GM21786 (cell line): Measurements from ENCODE around the gene CBLL1.

ENCODE experiments used
- ATAC-seq: cut with Tn5 transposase; IDR thresholded peaks from one replicate; pipeline ENCODE4 v1.9.1; 2021; ENCODE audit not compliant: unreplicated experiment

Gene CBLL1, protein sequence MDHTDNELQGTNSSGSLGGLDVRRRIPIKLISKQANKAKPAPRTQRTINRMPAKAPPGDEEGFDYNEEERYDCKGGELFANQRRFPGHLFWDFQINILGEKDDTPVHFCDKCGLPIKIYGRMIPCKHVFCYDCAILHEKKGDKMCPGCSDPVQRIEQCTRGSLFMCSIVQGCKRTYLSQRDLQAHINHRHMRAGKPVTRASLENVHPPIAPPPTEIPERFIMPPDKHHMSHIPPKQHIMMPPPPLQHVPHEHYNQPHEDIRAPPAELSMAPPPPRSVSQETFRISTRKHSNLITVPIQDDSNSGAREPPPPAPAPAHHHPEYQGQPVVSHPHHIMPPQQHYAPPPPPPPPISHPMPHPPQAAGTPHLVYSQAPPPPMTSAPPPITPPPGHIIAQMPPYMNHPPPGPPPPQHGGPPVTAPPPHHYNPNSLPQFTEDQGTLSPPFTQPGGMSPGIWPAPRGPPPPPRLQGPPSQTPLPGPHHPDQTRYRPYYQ

DNA sequence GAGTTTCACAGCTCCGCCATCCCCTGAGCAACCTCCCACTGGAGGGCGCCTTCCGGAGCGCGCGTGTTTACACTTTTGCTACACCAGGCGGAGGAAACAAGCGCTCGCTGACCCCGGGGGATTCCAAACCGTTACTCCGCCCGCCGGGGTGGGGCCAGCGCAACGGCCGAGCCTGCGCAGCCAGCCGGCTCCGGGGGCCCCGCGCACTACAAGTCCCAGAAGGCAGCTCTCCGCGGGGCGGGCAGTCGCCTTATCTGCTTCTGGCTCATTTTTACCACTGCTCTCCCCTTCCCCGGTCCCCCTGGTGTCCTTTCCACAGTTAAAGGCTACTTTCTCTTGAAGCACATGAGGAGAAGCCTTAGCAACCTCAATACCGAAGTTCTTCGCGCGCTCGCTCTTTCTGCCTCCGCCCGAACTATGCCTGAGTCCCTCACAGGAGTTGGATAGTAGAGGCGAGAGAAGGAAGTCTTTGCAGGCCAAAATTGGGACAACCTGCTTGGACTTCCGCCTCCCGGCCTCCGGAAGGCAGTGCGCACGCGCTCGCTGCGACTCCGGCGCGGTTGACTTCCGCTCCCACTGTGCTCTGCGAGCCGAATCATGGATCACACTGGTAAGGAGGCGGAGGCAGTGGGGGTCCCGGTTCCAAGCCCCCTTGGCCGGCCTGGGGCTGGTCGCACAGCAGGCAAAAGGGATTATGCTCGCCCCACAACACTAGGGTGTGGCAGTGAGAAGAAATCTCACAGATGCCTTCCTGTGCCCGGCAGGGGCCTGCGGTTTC is at the start of gene CBLL1:
CBLL1 (plus strand) TSS at position 576 of the 778 bp plus-strand sequence; CDS start at position 598, 22 bp downstream.
- peak; percentile 86 for ATAC-seq

DNA sequence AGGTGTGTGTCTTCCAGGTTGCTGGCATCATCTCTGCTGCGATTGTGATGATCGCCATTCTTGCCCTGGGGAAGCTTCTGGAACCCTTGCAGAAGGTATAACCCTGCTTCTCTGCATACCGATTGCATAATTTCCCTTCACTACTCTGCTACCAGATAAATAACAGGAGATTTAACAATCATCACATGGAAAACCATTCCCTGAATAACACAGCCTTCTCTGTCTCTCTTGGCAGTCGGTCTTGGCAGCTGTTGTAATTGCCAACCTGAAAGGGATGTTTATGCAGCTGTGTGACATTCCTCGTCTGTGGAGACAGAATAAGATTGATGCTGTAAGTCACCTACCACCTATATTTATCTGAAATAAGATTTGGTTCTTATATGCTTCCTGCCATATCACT is 49.6 kb upstream of the CBLL1 start:
- no peak for ATAC-seq

DNA sequence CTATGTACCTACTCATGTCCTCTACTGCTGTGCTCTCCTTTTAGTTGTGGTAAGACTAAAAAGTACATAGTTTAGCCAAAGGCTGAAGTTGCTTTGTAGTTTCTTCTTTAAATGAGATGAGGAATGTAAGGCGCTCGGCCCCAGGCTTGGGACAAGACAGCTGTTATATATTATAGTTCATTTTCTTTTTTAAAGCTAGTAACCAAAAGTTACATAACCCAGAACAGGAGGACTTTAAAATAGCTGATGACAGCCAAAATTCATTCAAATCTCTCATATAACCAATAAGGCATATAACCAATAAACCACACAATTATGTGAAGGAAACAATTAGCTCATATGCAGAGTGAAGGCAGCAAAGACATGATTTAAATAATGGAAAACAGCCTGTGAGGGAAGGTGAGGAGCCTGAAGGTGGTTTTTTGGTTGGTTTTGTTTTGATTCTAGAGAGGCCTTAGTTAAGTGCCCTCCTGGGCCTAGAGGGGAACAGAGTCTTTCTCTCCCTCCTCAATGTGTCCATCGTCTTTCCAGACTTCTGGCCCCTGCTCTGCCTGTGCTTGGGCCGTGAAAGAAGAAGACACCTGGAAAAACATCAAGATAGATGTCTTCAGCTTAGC is 47.5 kb upstream of the CBLL1 start:
- ATAC-seq = no peak

DNA sequence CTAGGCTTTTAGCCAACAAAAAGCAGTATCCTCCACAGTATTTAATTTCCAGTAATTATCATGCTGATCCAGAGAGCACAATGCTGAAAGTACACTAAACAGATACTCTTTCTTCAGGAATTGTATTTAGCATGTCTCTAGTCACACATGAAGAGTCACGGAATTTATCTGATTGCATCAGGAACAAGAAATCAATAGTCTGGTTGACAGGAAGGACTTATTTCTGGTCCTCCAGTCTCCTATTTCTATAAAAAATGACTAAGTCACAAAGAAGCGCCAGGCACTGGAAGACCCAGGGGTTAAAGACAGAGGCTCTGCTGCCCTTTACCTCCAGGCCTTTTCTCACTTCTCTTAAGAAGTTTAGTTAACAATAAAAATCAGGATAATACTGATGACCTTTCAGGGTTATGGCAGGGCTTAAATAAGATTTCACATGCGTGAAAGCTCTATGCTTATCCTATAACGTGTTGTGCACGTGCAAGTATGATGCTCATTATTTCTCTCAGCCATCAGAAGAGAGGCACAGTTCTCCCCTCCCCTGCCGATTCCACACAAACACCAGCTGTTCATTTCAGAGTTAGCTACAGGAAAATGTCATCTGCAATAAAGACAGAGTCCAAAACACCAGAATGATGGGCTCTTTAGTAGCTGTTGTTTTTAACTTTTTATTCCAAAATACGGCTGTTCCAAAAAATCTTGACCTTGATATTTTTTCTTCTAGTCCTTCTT is 46.5 kb upstream of the CBLL1 start:
- no peak for ATAC-seq

DNA sequence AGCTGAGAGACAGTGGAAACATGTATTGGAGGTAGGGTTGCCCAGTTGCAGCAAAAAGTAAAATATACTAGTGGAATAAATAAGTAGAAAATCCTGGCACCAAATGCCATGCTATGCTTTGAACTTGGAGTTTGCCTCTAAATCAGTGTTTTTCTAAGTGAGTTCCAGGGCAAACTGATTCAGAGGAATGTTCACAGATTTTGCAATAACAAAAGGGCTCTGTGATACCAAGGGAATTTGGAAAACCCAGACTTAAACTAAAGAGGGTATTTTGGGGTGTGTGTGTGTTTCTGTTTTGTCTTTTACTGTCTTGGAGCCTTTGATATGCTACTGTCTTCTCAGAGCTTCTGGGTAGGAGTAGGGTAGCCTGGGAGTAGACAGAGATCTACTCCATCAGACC is 43.4 kb upstream of the CBLL1 start:
- ATAC-seq = no peak

DNA sequence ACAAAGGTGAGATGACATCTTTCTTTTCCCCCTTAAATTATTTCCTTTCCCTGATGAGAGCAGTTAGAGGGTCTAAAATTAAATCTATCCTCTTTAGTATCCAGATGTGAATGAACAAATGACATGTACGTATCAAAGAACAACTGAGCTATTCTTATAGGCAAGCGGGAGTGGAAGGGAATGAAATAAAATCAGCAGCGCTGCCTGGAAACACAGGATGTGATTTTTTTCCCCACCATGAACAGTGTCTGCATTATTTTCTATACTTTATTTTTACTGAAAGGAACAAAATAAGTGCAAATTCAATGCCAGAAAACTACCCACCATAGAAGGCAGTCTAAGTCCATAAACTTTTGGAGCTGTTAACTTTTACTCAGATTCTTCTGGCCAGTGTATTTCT is 42.8 kb upstream of the CBLL1 start:
- ATAC-seq = no peak

DNA sequence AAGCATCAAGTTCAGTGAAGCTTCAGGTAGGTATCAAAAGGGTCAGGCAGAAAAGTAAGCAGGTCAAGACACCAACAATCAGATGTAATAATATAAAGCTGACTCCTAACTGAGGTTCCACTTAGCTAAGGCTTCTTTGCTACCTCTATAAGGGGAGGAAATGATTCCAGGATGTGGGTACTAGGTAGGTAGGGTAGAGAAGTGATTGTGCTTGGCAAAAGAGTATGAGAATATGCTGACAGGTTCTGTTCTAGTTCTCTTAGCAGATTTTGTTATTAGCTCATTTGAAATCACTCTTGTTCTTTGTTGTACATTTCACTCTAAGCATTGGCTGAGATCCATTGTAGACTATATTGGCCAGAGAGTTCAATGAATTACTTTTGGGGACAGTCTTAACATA is 40.7 kb upstream of the CBLL1 start:
- no peak for ATAC-seq

DNA sequence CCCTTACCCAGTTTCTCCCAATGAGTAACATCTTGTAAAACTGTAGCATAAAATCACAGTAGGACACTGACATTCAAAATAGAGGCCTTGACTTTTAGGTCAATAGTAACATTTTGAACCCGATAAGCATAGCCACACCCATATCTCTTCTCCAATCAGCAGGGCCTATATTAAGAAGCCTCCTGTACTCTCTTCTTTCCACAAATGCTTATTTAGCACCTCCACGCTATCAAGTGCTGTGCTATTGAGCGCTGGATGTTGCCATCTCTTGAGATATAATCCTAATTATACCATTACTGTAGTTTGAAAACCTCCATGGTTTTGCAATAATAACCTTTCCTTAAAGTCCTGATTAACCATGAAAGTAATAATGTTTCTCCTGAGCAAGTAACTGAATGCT is 40.1 kb upstream of the CBLL1 start:
- ATAC-seq = no peak

DNA sequence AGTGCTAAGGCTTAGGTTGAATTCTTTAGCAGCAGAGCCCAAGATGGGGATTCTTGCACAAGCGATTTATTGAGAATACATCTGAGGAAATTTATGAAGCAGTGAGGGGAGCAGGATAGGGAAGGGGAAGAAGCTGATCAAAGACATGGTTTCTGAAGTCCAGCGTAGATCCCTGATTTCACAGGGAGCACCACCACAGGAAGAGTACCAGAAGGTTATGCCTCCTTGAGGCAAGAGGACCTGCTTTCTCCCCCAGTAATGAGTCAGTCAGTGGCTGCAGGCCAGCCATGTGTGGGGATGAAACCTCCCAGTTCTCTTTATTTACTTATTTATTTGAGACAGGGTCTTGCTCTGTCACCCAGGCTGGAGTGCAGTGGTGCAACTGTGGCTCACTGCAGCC is 35.0 kb upstream of the CBLL1 start:
- no peak for ATAC-seq

DNA sequence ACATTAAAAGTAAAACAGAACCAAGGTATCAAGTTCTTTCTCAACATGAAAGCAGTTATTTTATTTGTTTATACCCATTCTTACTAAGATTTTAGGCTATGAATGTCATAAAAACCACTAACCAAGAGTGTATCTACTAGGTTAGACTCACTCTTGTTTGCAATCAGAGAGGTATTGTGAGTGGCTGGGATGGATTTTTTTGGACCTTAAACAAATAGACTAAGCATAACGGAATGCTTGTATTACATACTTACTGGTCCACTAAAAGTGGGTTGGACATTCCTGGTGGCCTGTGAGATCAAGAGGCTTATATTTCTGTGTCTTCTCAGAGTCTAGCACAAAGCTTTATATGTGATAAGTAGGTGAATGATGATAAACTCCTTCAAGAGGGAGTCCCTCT is 32.6 kb upstream of the CBLL1 start:
- no peak for ATAC-seq

DNA sequence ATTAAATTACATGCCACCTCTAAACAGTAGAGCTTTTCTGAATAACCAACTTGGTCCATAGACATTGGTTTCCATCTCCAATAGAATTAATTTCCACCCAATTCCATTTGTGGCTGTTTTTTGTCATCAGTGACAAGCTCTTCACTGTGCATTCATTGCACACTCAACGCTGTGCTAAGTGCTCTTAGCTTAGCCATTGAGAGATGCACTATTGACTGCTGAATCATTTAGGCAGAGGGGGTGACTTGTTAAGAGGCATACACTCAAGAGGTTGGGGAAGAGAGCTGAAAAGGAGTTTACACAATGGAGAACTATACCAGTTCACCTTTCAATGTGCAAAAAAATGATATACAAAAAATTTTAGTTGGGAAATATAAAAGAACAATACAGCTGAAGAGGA is 31.9 kb upstream of the CBLL1 start:
- ATAC-seq = no peak

DNA sequence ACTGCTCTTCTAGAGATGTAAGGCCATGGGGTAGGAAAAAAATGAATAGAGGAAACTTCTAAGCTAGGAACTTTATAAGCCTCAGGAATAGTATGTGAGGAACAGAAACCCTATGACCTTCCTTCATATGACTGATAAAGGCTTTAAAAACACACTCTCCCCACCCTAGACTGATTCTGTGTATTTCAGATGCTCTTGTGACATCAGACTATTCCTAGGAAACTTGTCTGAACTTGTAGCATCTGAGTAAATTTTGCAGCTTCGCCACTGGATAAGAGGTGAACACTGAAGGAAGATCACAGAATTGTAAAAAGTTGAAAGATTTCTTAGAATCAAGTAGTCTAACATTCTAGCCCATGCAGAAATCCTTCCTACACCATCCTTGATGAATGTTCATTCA is 31.0 kb upstream of the CBLL1 start:
- ATAC-seq = no peak

DNA sequence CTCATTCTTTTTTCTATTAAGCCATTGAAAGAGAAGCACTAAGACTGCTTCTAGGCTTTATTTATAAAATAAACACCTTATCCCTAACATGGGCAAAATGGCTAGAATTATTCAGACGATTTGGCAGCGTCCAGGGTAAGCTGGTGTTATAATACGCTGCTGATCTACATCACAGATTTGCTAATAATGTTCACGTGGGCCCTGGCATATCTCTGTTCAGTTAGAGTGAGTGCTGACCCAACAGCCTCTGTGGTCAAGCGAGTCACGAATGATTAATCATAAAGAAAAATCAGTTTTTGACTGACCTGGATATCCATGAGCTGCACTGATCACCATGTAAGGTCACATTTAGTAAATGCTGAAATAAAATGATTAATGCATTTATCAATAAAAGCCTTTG is 28.4 kb upstream of the CBLL1 start:
- no peak for ATAC-seq

DNA sequence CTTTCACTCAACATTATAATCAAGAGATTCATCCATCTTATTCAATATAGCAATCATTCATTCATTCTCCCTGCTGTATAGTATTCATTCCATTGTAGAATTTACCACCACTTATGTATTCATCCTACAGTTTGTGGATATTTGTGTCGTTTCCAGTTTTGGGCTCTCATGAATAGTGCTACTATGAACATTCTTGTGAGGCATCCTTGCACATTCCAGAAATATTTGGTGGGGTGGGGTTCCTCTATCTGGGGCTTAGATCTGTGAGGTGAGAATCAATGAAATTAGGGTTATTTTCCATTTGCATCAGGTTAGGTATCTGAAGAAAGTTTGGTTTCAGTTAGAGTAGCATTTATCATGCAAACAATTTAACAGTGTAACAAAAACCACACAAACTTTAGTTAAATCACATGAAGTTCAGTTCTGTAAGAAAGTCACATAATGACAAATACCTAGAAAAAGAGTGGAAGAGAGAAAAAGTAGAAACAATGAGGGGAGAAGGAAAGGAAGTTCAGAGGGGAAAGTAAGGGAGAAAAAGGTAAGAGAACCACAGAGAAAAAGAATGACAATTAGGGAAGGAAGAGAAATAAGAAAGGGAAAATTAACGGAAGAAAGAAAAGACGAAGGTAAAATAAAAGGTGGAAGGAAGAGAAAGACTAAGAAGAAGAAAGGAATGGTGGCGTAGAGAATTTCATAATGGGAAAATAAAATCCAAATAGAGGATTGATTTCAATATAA is 25.3 kb upstream of the CBLL1 start:
- ATAC-seq = no peak

DNA sequence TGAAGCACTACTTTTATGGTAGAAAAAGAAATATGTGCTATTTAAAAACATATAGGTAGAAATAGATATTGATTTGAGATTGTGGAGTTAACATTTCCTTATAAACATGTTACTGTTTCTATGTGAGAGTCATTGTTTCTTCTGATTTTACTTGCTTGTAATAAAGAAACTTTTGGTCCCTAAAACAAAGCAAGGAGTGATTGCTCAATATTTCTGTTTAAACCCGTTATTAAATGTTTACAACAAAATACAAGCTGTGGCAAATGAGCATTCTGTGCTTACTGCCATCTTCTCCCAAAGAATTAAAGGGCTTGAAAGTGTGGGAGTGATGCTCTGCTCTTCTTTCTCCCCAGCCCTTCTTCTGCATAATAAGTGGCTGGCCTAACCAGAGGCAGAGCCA is 22.7 kb upstream of the CBLL1 start:
- ATAC-seq = no peak

DNA sequence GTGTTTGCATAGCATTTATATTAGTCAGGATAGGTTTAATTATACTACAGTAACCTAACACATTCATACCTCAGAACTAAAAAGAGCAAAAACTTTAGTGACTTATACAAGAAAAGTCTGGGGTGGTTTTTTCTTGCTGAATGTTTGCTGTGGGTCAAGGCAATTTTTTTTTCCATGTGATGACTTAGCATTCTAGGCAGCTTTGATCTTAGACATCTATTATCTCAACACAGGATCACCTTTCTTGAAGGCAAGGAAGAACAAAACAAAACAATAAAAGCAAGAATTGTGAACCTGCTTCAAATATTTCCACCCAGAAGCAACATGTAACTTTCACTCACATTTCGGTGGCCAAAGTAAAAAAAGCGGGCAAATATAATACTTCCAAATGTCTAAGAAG is 20.7 kb upstream of the CBLL1 start:
- ATAC-seq = no peak

DNA sequence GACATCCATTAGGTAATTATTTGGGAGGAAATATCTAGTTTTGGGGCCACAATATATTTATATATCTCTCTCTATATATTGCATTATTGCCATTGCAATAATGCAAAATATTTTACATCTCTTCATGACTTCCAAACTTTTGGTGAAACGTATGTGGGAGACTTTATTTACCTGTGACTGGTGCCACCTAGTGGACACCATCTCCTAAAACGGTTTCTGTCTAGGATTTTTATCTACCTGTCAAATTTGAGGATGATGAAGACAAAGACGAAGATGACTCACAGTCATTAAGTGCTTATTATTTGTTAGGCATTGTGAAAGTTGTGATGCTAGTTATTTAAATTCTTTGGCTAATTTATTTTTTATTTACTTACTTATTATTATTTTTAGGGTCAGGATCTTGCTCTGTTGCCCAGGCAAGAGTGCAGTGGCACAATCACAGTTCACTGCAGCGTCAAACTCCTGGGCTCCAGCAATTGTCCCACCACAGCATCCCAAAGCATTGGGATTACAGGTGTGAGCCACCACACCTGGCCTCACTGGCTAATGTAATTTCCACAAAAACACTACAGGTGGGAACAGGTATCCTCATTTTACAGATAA is 18.7 kb upstream of the CBLL1 start:
- ATAC-seq = no peak

DNA sequence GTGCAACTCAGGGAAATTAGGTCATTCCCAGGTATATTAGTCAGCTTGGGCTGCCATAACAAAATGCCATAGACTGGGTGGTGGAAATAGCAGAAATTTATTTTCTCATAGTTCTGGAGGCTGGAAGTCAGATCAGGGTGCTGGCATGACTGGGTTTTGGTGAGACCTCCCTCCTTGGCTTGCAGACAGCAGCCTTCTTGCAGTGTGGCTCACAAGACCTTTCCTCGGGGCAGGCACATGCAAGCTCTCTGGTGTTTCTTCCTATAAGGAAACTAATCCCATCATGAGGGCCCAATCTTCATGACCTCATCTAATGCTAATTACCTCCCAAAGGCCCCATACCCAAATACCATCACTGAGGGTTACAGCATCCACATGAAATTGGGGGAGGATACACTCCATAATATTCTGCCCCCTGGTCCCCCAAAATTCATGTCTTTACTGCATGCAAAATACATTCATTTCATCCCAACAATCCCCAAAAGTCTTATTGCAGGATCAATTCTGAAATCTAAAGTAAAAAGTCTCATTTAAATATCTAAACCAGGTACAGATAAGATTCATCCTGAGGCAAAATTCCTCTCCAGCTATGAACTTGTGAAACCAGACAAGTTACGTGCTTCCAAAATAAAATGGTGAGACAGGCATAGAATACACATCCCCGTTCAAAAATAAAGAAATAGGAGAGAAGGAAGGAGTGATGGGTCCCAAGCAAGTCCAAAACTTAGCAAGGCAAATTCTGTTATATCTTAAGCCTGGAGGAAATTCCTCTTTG is 17.4 kb upstream of the CBLL1 start:
- no peak for ATAC-seq

DNA sequence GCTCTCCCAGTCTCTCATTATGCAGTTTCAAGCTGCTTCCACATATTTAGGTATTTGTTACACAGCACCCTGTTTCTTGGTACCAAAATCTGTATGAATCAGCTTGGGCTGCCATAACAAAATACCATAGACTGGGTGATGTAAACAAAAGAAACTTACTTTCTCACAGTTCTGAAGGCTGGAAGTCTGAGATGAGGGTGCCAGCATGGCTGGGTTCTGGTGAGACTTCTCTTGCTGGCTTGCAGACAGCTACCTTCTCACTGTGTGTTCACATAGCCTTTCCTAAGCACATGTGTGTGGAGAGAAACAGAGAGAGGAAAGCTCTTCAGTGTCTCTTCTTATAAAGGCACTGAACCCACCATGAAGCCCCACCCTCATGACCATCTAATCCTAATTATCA is 15.7 kb upstream of the CBLL1 start:
- no peak for ATAC-seq
